Stimulated activated CD8-positive, alpha-beta memory T cell treated with anti-CD3 and anti-CD28 coated beads, Interleukin-7, amount 100 ng/mL, for 24 hours (primary cell): ENCODE results near the gene CHST11.
"Not testable (repeated sequence)": the region's sequence is repeated elsewhere in the genome, so short reads cannot be mapped to it uniquely, and the experiment has no call there.

Experiments
- DNase-seq: peaks from one replicate; pipeline ENCODE4 v3.0.0-alpha.2; 2020; ENCODE audit warnings: low read depth

CHST11 gene

DNA sequence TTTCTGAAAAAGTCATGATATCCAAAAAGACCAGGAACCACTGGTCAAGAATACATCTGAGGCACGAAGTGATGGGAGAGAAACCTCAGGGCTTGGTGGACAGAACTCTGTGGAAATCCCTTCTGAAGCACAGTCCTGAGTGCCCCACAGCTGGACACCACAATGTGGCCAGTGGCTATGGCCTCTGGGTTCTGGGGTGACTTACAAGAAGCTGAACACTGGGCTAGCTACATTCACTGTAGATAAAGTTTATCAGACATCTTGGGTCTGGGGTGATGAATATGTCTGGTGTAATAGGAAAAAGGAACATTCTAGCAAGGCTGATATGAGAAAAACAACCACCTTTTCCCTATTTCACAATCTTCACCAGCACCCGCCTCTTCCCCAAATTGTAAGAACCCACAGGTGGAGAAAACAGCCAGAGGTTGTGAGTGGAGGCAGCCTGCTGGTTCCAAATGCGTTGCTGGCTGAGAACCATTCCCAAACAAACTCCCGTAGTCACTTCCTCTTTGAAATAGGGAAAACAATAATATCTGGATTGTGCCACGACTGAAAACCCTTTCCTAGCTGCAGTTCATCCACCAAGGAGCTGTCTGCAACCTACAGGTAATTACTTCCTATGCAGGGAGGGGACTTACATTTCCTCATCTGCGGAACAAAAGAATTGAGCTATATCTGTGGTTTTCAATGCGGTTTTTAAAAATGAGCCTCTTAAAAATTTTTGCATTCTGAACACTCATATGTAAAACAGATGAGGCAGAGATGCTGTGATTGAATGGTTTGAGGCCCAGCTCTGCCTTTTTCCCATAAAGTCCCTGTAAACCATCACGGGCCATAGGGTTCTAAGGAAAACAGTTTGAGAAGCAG is 307.7 kb downstream of the CHST11 start:
- no peak for DNase-seq

- no peak for DNase-seq
Measured at GRCh38 chr12:104767261-104767660, 310.5 kb downstream of the CHST11 start.

DNA sequence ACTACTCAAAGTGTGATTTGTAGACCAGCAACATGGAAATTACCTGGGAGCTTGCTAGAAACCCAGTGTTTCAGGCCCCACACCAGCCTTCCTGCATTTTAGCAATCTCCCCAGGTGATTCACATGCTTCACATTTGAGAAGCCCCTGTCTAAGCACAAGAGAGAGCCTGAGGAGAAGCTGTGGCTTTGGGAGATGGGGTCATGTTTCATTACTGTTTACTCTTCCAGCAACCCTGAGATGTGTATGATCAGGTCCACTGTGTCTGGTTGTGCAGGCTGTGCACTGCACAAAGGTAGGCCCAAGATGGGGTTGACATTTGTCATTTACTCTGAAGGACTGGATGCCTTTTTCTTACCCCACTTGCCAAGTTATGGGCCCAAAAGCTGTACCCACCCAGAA is 311.3 kb downstream of the CHST11 start:
- DNase-seq = no peak

- DNase-seq = no peak
Measured at GRCh38 chr12:104769144-104769561, 312.4 kb downstream of the CHST11 start.

DNA sequence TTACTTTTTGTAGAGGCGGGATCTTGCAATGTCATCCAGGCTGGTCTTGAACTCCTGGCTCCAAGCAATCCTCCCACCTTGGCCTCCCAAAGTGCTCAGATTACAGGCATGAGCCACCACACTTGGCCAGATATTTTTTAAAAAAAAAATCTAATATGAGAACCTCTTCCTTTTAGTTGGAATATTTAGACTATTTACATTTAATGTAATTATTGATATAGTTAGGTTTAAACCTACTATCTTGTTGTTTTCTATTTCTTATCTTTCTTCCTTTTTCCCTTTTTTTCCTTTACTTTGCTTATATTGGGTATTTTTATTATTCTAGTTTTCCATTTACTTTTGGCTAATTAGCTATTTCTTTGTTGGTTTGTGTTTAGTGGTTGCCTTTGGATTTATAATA is 315.6 kb downstream of the CHST11 start:
- no peak for DNase-seq

DNA sequence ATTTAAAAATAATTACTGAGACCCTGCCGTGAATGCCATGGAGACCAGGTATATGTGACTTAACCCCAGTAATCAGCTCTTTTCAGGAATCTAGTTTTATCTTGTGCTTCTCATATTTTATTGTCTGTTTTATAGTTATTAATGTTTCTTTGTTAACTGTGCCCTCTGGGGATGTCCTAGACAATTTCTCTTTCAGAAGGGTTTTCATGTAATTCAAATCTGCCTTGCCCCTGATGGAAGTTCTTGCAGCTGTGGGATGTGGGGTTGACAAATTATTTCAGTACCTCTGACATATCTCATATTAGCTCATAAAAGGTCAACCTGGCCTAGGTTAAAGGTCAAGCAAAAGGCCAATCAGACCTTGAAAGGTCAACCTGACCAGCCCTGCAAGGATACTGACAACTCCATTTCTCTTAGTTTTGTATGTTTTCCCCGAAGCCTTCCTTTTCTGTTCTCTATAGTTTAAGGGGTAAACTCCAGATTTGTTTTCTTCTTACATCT is 319.0 kb downstream of the CHST11 start:
- DNase-seq = no peak

- no peak for DNase-seq
Measured at GRCh38 chr12:104779134-104779533, 322.4 kb downstream of the CHST11 start.

- no peak for DNase-seq
Measured at GRCh38 chr12:104782296-104782695, 325.5 kb downstream of the CHST11 start.

DNA sequence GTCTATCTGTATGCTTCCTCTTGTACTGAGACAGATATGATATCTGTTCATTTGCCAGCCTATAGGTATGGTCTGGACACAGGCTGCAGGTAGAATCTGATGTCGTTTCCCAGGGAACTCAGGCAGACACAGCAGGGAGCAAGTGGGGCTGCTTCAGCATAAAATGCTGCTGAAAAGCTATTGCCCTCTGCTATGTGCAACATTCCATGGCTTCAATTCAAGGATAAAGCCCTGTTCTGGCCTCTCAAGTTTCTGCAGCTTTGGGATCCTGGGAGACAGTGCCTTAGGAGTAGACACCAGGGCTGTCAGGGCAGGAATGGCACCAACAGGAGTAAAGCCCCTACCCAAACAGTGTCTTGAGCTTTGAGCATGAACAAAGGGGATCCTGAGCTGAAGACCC is 327.8 kb downstream of the CHST11 start:
- no peak for DNase-seq

- no peak for DNase-seq
Measured at GRCh38 chr12:104785886-104786285, 329.1 kb downstream of the CHST11 start.

DNA sequence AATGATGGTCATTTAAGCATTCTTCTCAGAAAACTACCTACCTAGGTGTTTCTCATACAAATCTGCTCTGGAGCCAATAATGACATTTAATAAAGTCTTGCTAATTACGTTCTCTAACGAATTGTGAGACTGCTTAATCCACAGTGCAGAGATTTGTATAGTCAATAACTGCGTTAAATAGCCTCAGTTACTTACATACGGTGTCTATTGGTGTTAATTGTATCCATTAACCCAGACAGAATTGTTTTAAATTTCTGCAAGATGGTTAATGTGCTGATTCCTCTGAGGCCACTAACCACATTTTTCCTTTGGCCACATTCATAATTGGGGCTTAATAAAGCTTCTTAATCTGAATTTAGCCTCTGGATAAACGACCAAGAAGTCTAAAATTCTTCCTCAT is 329.6 kb downstream of the CHST11 start:
- DNase-seq = no peak

DNA sequence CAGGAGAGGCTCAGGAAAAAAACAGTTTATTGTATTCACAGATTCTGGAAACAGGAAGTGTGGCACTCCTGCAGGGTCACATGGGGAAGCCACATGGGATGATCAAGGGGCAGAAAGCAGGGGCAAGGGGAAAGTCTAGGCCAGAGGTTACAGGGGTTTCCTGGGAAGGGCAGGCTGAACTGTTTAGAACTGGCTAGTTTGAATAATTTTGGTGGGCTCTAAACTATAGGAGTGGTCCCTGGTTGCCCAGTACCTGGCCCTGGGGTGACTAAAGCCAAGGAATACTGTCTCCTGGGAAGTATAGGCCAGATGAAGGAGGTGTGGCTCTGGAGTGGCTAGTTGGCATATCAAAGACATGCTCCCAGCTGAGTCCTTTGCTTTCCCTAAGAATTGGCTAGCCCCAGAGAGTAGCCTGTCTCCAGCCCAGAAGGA is 332.1 kb downstream of the CHST11 start:
- no peak for DNase-seq

- peak; percentile 27 for DNase-seq
Measured at GRCh38 chr12:104790296-104791125, 333.8 kb downstream of the CHST11 start.

- DNase-seq = no peak
Measured at GRCh38 chr12:104792570-104792969, 335.8 kb downstream of the CHST11 start.

DNA sequence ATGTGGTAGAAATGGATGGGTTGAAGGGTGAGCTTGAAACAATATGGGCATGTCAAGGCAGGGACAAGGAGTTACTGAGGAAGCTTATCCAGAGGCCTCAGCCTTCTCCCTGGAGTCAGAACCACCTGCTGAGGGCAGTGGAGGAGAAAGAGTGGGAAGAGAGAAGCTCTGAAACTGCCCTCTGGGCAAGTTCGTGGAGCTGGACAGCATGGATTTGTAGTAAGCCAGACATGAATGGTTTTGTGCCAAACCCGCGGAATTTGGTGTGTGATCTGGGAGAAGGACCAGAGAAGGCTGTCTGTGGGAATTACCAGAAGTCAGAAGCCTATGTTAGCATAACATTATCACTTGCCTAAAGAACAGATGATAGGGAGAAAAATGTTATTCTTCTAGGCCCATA is 336.5 kb downstream of the CHST11 start:
- DNase-seq = no peak

- no peak for DNase-seq
Measured at GRCh38 chr12:104793968-104794367, 337.2 kb downstream of the CHST11 start.

DNA sequence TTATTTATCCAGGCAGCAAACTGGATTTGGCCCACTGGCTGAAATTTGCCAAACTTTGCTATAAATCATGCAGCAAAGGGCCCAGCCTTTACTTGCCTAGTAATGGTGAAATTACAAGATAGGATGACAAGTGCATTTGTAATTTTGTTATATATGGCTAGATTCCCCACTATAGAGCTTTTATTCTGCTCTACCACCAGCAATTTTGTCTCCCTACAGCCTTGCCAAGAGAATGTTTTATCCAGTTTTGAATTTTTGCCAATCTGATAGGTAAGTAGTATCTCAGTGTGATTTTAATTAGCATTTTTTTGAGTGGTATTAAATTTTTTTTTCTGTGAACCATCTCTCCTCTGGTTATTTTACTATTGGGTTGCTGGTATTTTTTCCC is 339.7 kb downstream of the CHST11 start:
- DNase-seq = no peak

DNA sequence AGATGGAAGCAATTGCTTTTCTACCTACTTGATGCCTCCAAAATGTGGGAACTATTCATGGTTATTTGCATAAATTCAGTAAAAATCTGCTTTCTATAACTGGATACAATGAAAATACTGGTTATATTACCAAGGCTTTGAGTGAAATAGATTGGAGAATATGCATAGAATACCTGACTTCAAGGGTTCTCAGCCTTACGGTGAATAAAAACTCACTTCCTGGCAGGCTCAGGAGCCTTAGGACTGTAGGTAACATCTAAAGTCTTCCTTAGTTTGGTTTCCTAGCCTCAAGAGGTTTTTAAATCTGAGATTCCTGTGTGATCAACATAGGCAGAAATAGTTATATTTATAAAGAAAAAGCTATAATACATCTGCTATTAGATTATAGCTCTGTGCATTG is 342.7 kb downstream of the CHST11 start:
- DNase-seq = no peak

GRCh38 chr12:104801005-104801404 is 344.3 kb downstream of the CHST11 start:
- DNase-seq = no peak

- no peak for DNase-seq
Measured at GRCh38 chr12:104801427-104801826, 344.7 kb downstream of the CHST11 start.

GRCh38 chr12:104802208-104802607 is 345.5 kb downstream of the CHST11 start:
- DNase-seq = no peak

DNA sequence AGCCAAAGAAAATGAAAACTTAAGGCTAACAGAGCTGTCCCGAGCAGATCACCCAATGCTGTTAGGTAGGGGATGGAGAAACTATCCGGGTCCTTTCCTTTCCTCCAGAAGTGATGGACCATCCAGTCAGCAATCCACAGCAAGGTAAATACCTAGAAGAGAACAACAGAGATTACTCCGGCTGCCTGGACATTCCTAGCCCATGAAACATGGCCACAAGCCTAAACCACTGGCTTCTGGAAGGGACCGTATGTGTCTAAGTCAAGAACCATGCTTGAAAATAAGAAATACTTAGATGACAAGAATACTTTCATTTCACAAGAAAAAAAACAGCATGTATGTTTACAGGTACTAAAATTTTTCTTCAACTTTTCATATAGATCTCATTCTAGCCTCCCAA is 348.4 kb downstream of the CHST11 start:
- DNase-seq = no peak

DNA sequence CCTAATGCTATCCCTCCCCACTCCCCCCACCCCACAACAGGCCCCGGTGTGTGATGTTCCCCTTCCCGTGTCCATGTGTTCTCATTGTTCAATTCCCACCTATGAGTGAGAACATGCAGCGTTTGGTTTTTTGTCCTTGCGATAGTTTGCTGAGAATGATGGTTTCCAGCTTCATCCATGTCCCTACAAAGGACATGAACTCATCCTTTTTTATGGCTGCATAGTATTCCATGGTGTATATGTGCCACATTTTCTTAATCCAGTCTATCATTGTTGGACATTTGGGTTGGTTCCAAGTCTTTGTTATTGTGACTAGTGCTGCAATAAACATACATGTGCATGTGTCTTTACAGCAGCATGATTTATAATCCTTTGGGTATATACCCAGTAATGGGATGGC is 349.4 kb downstream of the CHST11 start:
- not testable (repeated sequence) for DNase-seq
